ENCODE measurements around the gene ACTBL2.

Gene ACTBL2

DNA sequence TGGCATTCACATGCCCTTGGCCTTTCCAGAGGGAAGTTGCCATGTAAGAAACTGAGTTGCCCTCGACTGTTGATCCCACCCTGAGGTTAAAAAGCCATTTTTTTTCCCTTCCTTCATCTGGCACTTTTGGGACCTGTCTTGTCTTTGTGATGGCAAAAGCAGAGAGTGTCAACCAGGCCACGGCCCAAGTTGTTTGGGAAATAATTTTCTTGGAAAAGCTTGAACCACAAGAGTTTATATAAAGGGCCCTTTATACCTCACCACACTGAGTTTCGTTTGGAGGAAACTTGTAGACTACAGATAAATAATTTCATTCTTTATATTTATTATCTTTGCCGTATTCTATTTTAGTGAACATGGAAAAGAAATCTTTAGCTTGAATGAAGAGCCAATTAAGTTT lies 34.3 kb downstream of the ACTBL2 start:
- DNase-seq, result no peak

DNA sequence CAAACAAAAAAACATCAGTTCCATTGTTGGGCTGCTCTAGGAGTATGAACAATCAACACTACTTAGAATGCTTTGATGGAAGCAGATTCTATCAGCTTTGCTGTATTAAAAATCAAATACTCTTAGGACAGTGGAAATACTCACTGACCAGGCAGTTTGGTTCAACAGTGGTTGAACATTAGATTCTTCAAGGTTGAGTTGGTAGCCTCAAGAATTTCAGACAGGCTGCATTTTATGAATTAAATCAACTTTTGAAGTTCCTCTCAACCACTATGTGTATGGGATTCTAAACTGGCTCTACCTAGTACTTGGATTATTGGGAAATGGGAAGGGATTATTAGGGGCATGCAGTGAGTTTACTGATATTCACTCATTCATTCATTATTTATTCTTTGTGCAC lies 35.0 kb downstream of the ACTBL2 start:
- DNase-seq, result no peak

DNA sequence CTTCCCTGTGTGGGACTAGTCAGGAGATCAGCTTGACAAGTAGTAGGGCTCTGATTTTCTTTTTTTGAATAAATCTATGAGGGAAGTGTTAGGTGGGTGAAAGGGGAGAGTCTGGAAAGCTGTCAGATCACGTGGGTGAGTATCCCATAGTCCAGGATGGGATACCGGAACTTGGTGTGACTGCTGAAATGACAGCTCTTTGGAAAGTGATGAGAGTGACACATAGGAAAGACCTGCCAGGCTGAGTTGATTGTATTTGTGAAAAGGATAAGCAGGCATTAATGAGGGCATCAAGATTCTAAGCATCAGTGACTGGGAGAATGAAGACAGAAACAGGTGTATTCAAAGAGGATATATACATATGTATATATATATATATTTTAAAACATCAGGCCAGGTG lies 35.6 kb downstream of the ACTBL2 start:
- DNase-seq, result no peak

DNA sequence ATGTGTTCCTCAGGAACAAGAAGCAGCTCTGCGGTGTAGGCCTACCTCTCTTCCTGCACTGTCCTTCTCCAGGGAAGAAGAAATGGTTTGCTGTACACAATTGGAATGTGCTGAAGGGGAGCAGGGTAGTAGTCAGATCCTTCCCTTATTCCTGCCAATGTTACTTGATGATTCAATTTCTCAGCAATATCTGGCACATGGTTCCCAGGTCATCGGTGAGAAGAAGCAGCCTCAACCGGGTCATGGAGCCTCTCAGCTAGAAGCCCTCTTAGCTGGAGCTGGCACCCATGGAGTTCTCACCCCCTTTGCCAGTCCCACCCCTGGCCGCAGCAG lies 36.9 kb downstream of the ACTBL2 start:
- DNase-seq, result no peak

DNA sequence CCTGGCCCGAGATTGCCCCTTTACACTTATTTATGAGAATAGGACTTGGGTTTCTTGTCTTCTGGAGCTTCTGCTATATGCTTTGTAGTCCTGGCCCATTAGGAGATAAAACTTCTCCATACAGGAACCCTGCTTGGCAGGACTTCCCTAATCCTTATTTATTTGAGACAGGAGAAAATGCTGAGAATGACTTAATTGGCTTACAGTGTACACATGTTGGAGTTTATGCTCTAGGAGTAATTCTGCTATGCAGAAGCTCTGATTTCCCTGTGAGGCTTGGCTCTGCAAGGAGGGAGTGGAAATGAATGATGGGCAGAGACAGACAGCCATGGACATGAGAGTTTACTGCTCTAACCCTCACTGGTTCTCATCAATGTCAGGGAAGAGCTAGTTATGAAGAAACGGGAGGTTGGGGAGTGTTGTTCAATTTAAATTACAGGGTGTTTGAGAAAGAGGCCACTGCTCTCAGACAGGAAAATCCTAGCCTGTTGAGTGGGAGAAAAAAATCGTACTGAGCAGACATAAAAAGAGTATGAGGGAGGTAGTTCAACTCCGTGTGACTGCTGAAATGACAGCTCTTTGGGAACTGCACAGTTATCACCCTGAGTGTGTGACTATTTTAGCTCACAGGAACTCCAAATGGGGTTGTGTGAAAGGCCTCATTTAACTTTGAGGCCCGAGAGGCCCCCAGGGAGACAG lies 37.5 kb downstream of the ACTBL2 start:
- DNase-seq, result no peak

DNA sequence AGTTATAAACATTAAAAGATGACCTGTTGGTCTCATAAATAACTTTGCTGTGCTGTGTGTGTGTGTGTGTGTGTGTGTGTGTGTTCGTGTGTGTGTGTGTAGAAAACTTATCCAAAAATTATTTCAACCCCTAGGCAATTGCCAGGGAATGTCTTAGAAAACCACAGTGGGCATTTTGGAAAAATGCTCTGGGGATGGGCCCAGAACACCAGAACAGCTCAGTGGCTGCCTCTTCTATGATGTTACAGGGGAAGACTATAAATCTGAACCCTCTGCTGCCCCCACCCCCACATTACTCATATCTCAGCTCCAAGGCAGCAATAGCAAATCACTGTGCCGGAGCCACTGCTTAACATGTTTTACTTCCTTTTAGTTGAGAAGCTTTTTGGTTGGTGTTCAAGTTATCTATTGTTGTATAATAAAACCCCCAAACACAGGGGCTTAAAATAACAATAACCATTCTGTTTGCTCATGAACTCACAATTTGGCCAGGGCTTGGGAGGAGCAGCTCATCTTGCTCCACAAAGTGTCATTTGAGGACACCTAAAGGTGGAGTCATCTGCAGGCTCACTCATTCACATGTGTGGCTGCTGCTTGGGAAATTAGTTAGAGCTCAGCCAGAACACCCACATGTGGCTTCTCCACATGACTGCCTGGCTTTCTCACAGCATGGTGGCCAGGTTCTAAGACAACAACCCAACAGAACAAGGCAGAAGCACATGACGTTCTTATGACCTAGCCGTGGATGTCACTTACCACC lies 40.4 kb downstream of the ACTBL2 start:
- DNase-seq, result no peak

DNA sequence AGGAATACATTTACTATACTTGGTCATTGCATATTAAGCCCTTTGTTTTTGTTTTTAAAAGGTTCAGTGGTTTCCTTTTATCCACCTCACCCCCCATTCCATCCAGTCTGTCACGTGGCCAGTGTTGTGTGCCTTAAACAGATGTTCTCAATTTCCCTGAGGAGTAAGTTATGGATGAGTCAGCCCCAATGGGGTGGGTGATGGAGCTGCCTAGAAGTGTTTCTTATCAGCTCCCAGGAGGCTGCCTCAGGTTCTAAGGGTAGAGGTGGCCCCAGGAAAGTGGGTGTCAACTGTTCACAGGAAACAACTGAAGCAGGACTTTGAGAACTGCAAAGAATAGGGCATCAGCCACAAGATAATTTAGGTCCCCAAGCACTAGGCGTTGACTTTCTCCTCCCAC lies 41.1 kb downstream of the ACTBL2 start:
- no peak for DNase-seq

DNA sequence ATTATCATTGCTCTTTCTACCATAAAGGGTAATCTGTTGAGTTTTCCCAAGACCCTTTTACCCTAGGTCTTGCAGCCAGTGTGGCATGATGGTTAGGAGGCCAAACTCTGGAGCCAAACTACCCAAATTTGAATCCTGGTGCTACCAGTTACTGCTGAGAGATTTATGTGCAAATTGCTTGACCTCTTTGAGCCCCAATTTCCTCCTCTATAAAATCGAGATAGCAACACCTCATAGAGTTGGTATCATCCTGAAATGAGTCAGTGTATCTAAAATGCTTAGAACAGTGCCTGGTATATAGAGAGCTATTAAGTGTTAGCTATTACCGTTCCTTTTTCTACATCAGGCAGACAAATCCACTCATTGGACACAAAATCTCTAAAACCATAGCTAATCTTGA lies 43.0 kb downstream of the ACTBL2 start:
- no peak for DNase-seq

DNA sequence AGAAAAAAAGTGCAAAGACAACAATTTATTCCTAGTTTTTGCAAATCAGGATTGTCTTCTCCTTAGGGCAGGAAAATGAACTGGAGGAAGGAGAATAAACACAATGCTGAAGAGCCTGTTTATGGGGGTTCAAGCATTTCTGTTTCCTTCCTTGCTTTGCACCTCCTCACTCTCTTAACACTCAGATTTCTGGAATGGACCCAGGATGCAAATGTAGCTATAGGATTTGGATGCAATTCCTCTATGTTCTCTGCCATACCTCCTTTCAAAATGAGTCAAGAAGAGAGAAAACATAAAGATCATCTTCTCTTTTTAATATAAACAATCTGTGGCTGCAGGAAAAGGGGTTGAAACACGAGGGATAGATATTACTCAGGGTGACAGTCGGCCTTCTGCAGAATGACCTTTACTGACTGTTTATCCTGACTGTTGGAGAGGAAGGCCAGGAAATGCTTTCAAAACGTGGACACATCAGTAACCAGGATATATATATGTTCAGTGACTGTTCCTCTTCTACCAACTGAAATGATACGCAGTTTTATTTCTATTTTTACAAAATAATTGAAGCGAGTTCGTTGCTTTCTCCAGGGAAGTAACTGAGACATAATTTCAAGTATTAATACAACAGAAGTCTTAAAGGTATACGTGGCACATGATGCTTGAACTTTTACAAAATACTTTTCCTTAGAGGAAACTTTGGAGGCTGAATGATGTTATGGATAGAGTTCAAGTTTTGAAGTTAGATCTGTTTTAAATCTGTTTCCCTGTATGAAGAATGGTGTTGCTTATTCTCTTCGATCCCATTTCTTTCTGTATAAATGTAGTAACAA lies 44.4 kb downstream of the ACTBL2 start:
- no peak for DNase-seq

DNA sequence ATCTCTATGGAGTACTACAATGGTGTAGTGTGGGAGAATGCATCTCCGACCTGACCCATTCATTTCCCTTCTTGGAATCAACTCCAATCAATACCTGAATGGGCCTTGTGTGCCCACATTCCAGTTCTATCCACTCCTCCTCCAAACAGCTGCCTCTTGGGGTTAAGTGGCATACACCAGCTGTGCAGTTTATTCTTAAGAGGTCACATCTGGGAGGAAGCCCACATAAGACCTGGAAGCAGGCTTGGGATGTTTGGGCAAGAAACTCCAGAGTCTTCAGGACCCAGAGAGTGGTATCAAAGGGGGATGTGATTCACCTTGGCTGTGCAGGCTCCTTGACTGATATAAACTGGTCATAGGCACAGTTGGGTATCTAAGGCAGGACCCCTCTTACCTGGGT lies 46.0 kb downstream of the ACTBL2 start:
- no peak for DNase-seq

DNA sequence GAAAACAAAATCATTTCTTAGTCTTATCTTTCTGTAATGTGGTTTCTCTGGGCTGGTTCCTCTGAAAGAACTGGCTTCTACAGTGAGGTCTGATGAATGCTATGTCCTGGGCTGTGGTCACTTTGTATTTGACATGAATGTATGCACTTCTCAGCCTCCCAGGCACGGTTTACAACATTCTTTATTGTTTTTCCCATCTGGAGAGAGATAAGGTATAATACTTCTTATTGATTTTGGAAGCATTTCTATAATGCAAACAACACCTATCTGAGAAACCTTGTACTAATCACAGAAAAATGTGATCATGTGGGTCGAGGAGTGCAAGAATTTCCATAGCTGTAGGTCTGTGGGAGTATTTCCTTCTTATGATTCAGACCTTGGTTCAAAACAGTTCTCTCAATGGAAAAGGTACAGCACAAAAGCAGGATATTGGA lies 46.9 kb downstream of the ACTBL2 start:
- no peak for DNase-seq

DNA sequence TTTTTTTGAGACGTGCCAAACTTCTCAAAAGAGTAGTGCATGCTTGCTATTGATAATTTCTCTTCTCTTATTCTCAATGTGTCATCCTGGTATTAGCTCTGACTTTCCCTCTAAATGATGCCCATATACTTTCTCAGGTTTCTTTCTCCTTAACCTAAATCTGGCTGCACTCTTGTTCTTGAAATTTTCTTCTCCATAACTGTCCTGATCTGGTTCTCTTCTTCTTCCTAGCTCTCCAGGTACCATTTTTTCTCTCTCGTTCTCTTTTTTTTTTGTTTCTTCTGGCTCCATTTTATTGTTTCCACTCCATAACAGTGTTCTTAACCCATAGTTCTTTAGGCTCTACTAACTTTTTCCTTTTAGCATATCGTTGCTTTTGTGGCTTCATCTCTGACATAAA lies 47.9 kb downstream of the ACTBL2 start:
- no peak for DNase-seq

DNA sequence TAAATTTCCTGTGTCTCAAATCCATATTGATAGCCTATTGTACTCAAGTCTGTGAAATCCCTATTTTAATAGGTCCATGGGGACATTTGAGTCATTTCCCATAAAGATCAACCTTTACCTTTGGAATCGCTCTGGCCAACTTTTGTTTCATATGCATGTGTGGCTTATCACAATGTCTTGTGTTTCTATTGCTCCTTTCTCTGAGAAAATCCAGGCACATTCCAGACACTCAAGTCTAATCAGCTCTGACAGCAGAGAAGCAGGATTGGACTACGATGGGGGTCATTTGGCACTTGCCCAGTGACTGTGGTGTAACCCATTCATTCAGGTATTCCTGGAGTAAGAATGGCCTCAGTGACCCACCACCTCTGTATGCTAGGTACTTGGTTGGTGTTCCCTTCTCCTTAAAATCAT lies 48.4 kb downstream of the ACTBL2 start:
- DNase-seq, result no peak

DNA sequence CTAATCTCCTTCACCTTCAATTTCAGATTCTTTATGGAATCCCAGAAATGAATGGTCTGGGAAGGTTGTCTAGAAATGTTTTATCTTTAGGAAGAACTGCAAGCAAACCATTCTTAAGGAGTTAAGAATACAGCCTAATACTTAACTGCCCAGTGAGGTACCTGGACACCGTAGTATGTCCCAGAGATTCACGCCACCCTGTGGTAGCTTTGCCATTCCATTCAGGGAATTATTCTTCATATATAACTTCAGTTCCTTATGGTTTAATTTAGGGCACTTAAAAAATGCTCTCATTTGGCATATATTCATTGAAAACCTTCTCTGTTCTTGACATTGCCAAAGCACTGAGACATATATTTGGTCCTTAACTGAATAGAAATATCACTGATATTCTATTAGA lies 49.7 kb downstream of the ACTBL2 start:
- DNase-seq, result no peak

DNA sequence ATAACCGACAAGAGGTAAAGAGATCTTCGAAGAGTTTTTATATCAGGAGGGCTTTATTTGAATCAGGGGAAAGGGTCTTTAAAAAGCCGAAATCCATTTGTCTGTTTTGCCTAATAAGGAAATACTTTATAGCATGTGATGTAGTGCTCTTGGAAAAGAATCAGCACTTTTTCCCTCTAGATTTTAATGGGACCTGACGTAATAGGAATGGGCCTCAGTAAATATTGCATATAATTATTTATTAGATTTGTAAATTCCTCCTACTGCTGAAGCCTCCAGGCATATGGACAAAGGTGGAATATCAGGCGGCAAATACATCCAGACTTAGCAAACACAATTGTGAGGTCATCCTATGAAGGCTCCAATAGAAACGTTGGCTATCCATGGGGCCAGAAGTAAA lies 50.9 kb downstream of the ACTBL2 start:
- no peak for DNase-seq

Measured in 8988T (cell line).